Measurements from ENCODE around the gene OSR1.

GRCh38 chr2:19331450-19331849, 27.0 kb downstream of the OSR1 start:
- TF ChIP-seq ZSCAN4 (tag by site-specific recombination; IDR thresholded peaks at IDR 0.05): no peak
- no peak for TF ChIP-seq ZNF423 (tag by site-specific recombination; IDR thresholded peaks at IDR 0.05)
- TF ChIP-seq CTCF (tag by site-specific recombination; IDR thresholded peaks at IDR 0.05): no peak
